GM21723 (cell line): Measurements from ENCODE around the gene THBS4.
"Not testable (repeated sequence)": the region's sequence is repeated elsewhere in the genome, so short reads cannot be mapped to it uniquely, and the experiment has no call there.

ENCODE experiments used
- ATAC-seq: cut with Tn5 transposase; IDR thresholded peaks from one replicate; pipeline ENCODE4 v1.9.1; 2021; ENCODE audit warnings: mild to moderate bottlenecking, moderate library complexity; ENCODE audit not compliant: unreplicated experiment

Gene THBS4

GRCh38 chr5:80111376-80111990 lies 76.3 kb downstream of the THBS4 start:
- not testable (repeated sequence) for ATAC-seq

- ATAC-seq, result no peak
These were observed 79.7 kb downstream of the THBS4 start for GRCh38 chr5:80114860-80115259.

- ATAC-seq, result no peak
These were observed 80.9 kb downstream of the THBS4 start for GRCh38 chr5:80116000-80116399.

- no peak for ATAC-seq
These were observed 81.3 kb downstream of the THBS4 start for GRCh38 chr5:80116465-80116864.

- no peak for ATAC-seq
These were observed 82.3 kb downstream of the THBS4 start for GRCh38 chr5:80117446-80117845.

GRCh38 chr5:80119372-80119771 lies 84.2 kb downstream of the THBS4 start:
- no peak for ATAC-seq

- ATAC-seq, result no peak
These were observed 87.4 kb downstream of the THBS4 start for GRCh38 chr5:80122579-80122978.

GRCh38 chr5:80124121-80124918 lies 89.2 kb downstream of the THBS4 start:
- no peak for ATAC-seq

- ATAC-seq, result peak; percentile 90
These were observed 90.1 kb downstream of the THBS4 start for GRCh38 chr5:80125022-80125961.

GRCh38 chr5:80125962-80126480 lies 90.9 kb downstream of the THBS4 start:
- ATAC-seq, result peak; percentile 65

GRCh38 chr5:80127116-80127552 lies 92.0 kb downstream of the THBS4 start:
- no peak for ATAC-seq

GRCh38 chr5:80128141-80128540 lies 93.0 kb downstream of the THBS4 start:
- ATAC-seq, result no peak

GRCh38 chr5:80129146-80129545 lies 94.0 kb downstream of the THBS4 start:
- no peak for ATAC-seq
